Activated CD4-positive, alpha-beta T cell treated with anti-CD3 and anti-CD28 coated beads, Interleukin-10, Interleukin-2, amounts not matched to agents 100 ng/mL and 50 ng/mL, durations not matched to agents 16 hours and 8 hours (primary cell): ENCODE measurements around the gene PLEKHF1.
"Not testable (repeated sequence)": the region's sequence is repeated elsewhere in the genome, so short reads cannot be mapped to it uniquely, and the experiment has no call there.

Source experiments
- DNase-seq: peaks from one replicate; pipeline ENCODE4 v3.0.0-alpha.2; 2020

The PLEKHF1 gene

DNA sequence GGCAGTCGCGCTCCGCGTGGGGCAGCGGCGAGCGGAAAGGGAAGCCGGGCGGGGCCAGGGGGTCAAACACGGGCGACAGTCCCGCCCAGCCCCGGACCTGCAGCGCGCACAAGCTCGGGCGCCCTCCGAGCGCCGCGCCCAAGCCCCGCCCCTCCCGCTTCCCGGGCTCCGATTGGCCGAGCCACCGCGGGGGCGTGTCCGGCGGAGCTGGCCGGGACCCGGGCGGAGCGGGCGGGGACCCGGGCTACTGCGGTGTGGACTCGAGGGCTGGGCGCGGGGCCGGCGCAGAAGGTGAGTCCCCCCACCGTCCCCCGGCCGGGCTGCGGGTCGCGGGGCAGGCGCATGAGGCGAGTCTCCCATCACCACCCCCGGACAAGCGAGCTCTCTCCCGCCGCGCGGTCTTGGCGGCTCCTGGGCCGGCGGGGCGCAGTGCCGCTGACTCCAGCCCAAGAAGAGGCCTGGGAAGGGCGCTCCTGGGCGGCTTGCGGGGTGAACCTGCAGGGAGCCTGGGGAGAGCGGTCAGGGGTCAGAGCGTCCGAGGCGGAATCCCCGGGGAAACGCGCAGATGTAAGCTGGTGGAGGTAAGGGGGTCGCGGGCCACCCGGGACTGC, at the start of gene PLEKHF1:
Gene PLEKHF1 (plus strand): TSS at position 247 of the 611 bp plus-strand sequence. CDS start 8,379 bp downstream, outside the sequence.
- peak; percentile 94 for DNase-seq

GRCh38 chr19:29615891-29616425, 49.3 kb upstream of the PLEKHF1 start:
- no peak for DNase-seq

- no peak for DNase-seq
Observed at GRCh38 chr19:29616541-29616940, 48.7 kb upstream of the PLEKHF1 start.

GRCh38 chr19:29617366-29618266, 47.6 kb upstream of the PLEKHF1 start:
- no peak for DNase-seq

DNA sequence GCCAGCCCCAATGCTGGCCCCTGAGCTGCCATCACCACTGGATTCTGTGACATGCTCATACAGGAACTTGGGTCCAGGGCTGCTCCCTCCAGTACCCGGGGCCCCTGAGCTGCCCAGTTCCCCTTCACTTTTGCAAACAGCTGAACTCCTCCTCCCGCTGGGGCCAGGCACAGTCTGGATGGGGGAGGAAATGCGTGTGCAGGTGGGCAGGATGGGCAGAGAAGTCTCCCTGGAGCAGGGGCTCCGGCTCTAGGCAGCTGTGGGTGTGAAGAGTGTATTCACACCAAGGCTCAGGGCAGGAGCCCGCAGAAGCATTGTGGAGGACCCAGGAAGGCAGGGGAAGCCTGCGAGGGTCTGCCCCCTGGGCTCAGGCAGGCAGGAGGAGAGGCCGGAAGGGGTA, 46.8 kb upstream of the PLEKHF1 start:
- no peak for DNase-seq

DNA sequence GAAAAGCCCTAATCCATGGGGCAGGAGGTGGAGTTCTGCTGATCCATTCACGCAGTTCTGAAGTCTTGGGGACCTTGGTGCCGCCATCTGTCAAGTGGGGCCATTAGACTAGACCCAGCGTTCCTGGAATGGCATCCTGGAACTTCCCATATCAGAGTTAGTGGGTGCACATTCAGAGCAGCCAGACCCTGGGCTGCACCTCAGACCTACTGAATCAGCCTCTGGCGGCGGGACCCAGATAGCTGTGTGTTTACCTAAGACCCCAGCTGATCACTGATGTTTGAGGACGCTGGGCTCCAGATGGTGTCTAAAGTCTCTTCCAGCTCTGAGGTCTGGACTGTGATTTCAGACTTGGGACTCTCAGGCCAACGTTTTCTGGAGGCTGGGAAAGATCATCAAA, 46.4 kb upstream of the PLEKHF1 start:
- DNase-seq, result no peak

DNA sequence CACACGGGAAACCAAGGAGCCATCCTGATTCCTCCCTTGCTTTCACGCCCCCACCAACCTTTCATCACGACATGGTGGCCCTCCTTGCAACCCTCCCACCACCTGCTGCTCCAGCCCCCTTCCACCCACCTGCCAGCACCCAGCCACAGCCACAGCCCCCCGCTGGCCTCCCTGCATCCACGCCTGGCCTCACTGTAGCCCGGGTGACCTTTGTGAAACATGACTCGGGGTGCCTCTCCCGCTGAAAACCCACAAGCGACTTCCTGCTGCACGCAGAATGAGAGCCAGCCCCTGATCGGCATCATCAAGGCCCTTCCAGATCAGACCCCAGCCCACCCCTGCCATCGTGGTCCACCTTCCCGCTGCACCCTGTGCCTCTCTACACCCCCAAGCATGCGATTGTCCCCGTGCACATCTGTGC, 44.3 kb upstream of the PLEKHF1 start:
- peak; percentile 50 for DNase-seq

- DNase-seq, result peak; percentile 35
Observed at GRCh38 chr19:29622166-29623070, 42.8 kb upstream of the PLEKHF1 start.

DNA sequence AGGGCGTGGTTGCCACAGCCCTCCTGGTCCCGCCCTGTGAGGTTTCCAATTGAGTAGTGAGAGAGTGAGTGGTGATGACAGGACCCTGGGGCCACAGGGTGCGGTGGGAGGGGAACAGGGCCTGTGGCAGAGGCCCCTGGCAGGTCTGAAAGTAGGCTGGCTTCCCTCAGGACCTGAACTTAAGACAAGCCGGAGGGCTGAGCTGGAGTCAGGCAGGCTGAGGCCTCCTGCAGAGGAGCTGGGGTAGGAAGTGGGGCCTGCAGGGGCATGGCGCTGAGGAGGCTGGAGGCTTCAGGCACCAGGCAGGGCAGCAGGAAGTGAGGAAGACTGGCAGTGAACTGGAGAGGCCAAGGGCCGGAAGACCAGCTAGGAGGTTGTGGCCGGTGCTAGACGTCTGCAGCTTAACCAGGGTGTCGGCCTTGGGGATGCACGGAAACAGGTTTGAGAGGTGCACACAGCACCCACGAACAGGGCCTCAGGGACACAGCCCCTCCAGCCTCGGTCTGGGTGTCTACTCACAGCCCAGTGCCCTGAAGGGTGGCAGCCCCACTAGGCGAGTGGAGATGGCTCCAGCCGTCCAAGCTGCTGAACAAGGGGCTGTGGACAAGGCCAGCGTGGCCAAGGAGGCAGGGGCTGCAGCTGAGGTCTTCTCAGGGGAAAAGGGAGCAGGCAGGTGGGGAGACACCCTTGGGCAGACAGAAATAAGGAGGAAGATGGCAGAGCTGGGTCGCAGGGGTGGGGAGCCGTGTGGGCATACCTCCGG, 41.4 kb upstream of the PLEKHF1 start:
- peak; percentile 94 for DNase-seq

GRCh38 chr19:29624489-29625185, 40.6 kb upstream of the PLEKHF1 start:
- DNase-seq, result peak; percentile 13

DNA sequence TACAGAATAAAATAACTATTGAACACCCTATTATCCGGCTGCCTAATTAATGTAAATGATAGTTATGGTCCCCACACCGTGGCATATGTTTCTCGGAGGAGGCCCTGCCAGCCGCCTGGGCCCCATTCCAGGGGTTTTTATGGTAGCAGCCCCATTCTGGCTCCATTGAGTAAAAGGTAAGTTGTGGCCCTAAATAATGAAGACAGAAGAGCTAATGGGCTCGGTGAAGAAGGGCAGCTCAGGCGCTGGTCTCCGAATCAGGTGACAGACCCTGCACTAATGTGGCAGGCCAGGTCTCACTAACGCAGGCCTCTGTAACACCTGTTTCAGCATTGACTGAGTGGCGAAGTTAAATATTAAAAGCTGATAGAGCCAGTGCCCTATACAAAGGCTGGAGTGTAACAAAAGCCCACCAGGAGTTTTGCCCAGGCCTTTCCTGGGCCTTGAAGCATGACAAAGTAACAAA, 40.0 kb upstream of the PLEKHF1 start:
- DNase-seq, result no peak

DNA sequence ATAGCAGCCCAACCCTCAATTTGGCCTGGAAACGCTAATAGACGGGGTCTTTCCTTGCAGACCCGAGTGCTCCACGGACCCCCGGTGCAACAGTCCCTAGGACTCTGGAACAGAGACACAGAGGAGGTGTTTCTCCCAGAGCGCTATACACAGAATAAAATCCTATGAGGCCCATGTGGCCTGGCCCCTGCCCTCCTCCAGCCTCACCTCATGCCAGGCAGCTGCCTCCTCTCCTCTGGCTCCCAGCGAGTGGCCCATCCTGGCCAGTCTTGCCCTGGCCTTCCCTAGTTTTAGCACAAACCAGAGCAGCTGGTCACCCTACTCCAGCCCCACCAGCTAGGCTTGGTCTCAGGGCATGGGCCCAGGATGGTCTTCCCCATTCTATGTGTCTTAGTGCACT, 38.9 kb upstream of the PLEKHF1 start:
- no peak for DNase-seq

DNA sequence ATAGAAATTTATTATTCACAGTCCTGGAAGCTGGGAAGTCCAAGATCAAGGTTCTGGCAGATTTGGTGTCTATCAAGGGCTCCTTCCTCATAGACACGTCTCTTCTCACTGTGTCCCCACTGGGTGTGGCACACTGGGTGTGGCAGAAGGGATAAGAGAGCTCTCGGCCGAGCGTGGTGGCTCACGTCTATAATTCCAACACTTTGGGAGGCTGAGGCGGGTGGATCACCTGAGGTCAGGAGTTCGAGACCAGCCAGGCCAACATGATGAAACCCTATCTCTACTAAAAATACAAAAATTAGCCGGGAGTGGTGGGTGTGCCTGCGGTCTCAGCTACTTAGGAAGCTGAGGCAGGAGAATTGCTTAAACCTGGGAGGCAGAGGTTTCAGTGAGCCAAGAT, 38.4 kb upstream of the PLEKHF1 start:
- DNase-seq, result not testable (repeated sequence)

DNA sequence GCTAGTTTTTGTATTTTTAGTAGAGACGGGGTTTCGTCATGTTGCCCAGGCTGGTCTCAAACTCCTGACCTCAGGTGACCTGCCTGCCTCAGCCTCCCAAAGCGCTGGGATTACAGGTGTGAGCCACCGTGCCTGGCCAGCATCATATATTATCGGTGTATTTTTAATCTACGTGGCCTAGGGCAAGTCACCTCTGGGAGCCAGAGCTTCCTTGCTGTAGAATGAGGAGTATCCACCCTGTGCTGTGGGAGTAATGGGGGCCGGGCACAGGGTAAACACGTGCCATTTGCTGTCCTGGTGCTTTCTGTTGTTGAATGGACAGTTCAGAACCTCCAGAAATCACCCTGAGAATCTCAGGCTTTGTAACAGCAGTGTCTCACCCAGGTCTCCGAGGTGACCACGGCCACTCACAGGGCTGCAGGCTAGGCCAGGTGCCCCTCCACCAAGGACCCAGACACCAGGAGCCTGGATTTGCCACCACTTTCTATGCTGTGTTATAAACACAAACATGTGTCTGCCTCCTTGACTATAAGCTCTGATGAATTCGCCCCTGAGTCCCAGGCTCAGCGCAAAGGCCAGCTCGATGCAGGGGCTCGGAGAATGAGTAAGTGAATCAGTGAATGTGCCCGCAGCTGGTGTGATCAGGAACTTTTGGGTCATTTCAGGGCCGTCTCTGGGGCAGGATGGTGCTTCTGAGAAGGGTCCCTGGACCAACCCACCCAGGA, 36.4 kb upstream of the PLEKHF1 start:
- DNase-seq, result no peak

DNA sequence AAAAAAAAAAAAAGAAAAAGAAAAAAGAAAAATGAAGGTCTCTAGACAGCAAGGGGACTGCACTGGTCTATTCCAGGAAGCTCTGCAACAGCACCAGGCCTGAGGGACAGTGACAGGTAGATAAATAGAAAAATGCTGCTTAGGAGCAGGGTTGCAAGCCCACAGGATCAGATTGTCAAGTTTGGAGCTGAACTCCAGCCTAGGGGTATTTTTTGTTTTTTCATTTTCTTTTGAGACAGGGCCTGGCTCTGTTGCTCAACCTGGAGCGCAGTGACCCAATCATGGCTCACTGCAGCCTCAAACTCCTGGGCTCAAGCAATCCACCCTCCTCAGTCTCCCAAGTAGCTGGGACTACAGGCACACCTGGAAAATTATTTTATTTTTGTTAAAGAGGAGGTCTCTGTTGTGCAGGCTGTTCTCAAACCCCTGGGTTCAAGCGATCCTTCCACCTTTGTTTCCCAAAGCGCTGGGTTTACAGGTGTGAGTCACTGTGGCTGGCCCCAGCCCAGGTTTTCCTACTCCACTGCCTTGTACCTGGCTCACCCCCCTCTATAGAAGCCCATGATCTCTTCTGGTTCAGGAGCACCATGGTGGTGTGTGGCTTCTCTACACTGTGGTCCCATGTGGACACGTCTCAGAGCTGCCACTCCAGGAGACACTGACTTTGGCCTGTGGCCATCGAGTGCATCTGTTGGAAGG, 35.3 kb upstream of the PLEKHF1 start:
- no peak for DNase-seq

DNA sequence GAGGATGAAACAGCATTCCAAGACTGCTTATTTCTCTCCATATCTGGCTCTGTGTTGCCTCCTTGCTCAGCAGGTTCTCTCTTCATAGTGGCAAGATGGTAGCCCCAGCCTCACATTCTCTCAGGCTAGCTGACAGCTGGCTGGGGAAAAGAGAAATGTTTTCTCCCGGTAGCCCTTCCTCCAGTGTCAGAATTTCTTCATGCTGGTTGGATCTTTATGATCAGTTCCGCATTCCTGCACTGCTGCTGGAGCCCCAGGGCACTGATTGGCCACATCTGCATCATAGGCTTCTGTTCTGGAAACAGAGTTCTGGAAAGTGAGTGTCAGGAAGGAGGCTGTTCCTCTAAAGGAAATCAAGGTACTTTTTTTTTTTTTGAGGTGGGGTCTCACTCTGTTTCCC, 34.6 kb upstream of the PLEKHF1 start:
- DNase-seq, result no peak

GRCh38 chr19:29631450-29631849, 33.8 kb upstream of the PLEKHF1 start:
- no peak for DNase-seq

DNA sequence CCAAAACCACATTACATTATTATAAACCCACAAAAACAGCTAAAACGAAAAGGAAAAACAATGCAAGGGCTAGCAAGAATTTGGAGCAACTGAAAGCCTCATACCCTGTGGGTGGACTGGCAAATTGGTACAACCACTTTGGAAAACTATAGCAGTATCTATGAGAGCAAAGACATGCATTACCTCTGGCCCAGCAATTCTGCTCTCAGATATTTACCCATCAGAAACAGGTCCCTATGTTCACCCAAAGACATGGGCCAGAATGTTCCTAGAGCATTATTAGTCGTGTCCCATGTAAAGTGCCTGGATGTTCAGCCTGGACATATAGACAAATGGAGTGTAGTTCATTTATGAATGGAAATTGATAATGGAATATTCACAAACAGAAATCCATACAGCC, 31.3 kb upstream of the PLEKHF1 start:
- DNase-seq, result no peak

DNA sequence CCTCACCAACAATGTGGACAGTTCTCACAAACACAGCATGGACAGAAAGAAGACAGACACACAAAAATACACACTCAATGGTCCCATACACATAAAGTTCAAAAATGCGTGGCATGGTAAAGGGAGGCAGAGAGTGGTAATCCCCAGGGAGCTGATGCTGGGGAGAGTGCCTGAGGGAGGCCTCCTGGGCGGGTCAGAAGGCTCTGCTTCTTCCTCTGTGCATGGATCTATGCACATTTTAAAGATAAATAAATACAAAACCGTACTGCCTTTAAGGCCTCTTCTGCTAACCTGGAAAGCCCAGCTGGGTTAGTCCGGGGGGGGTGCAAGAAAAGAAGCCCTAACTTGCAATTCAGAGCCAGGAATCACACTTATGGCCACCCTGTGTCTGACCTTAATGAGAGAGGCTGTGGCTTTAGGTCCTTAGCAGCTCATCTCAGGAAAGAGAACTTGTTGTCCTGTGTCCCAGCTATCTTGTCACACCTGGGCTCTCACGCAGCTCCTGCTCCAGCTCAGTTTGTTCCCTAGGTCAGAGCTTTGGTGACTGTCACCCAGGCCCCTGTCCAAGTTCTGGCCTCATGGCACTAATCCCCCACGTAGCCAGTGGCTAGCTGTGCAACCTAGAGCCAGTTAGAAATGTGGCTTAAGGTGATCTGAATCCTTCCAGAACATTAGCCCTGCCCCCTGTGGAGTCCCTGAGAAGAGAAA, 30.7 kb upstream of the PLEKHF1 start:
- DNase-seq, result no peak
